Embryonic facial prominence (tissue), 1 donor: ENCODE measurements around the gene RBFOX2.

Source experiments
- DNase-seq: peaks from one replicate; pipeline ENCODE4 v3.0.0-alpha.2; 2016; ENCODE audit errors: extremely low spot score

RBFOX2 gene

DNA sequence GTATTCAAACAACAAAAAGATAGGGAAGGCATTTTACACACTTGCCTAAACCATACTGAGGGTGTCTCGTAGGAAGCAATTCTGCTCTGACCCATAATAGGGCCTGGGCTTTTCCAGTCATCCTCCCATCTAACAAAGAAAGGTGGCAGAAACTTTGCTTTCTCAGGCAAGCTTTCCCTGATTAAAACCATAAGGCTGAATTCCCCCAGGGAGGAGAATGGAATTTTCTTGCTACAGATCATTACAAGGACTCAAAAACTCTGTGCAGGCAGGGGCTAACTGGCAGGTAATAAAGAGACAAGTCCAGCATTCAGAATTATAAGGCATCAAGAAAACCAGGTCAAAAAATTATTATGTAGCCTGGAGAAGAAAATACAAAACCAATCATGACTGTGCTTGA, 90.4 kb downstream of the RBFOX2 start:
- DNase-seq, result no peak

GRCh38 chr22:35930933-35931332, 97.7 kb downstream of the RBFOX2 start:
- no peak for DNase-seq

DNA sequence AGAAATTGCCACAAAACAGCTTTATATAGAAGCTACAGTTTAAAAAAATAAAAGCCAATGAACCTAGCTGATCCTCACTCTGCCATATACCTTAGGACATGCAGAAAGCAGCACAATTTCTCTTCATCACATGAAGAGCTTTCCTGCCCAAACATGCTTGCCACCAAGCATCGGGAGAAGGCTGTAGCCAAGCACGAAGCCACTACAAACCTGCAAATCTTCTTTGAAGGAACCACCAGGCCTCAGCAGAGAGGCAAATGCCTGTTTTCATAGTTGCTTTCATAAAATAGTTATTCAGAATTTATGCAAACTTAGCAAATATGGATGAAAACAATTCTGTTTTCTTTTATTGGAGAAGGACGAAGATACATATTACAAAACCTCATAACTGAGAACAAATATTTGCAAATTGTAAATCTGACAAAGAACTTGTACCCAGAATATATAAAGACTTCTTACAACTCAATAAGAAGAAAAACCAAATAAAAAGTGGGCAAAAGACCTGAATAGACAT, 100.3 kb downstream of the RBFOX2 start:
- no peak for DNase-seq

DNA sequence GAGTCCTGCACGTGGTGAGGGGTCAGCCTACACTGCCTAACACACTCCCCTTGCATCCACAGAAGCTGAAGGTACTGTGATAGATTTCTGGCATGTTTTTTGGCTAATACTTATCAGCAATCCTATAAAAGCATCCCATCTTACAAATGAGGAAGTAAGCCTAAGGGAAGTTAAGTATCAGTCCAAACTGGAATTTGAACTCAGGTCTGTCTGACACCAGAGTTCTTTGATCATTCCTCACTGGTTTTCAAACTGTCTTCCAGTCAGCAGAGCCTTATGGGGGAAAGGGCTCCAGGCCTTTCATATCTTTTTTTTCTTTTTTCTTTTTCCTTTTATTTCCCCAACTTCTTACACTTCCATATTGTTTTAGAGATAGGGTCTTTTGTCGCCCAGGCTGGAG, 105.6 kb downstream of the RBFOX2 start:
- DNase-seq, result no peak

DNA sequence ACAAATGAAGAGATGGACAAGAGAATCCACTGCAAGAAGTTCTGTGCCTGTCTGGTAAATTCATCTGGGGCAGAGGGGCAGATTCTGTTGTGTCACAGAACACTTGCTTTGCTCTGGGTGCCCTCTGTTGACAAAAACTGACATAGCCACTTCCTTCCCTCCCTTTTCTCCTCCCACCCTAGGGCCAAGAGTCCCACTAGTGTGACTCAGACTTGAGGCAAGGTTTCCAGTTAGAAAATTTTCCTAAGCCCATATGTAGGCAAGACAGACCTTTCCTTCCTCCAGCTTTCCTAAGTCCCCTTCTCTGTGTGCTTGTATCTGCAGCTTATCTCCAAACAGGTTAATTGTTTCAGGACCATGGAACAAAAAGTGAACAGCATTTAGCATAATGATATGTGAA, 106.8 kb downstream of the RBFOX2 start:
- DNase-seq, result no peak

- no peak for DNase-seq
Measured at GRCh38 chr22:35921044-35921443, 107.6 kb downstream of the RBFOX2 start.

DNA sequence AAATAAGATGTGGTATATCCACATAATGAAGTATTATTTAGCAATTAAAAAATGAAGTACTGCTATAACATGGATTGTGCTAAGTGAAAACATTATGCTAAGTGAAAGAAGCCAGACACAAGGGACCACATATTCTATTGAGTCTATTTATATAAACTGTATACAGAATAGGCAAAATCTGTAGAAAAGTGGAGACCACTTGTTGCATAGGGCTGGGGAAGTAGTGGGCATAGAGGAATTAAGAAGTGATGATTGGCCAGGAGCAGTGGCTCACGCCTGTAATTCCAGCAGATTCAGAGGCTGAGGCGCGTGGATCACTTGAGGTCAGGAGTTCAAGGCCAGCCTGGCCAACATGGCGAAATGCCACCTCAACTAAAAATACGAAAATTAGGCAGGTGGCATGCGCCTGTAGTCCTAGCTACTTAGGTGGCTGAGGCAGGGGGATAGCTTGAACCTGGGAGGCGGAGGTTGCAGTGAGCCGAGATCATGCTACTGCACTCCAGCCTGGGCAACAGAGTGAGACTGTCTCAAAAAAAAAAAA, 109.6 kb downstream of the RBFOX2 start:
- DNase-seq, result no peak

DNA sequence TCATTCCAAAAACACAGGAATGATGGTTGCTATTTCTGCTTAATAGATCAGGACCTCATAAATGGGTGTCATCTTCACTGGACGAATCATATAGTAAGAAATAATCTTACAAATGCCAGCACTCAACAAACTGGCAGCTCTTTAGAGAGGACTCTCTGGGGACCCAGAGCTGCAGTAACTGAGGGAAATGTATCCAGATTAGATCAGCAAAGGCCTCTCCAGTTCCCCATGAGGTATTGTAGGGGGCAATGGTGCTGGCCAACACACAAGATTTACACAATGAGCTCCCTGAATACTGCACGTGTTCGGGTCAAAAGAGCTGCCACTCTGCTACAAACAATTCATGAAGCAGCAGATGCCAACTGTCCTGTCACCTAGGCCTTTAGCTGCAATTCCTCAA, 110.2 kb downstream of the RBFOX2 start:
- DNase-seq, result no peak

DNA sequence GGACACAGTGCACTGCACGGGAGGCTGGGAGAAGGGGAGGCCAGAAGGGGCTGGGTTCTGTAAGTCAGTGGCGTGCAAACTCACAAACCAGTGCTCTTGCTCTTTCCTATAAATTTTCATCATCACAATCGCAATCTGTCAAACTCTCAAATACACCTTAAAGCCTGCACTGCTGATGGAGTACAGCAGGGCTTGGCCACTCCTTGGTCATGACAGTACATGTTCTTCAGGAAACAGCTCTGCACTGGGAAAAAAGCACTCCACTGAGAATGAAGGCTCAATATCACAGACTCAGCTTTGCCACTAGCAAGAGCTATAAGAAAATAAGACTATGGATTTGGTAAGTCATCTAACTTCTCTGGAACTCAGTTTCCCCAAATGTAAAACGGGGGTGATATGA, 111.0 kb downstream of the RBFOX2 start:
- no peak for DNase-seq

DNA sequence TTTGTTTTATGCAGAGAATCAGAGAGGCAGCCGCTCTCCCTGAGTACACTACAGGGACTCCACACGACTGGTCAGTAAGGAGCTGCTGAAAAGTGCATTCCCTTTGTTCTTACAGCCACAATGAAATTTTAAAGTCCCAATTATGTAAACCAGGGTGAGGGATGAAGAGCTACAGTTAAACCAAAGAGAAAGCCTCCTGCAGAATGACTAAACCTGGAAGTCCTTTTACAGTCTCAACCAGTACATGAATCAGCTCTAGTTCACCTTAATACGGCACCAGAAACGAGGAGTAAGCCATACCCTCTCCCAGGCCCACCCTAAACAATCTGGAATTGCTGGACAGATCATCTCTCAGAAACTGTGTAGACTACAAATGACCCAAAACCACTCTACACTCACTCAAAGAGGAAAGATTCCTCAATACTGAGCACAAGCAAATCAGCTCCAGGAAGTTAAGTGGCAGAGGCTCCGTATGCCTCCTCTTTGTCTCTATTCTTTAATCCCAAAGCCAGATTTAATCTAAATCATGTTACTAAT, 113.1 kb downstream of the RBFOX2 start:
- no peak for DNase-seq

DNA sequence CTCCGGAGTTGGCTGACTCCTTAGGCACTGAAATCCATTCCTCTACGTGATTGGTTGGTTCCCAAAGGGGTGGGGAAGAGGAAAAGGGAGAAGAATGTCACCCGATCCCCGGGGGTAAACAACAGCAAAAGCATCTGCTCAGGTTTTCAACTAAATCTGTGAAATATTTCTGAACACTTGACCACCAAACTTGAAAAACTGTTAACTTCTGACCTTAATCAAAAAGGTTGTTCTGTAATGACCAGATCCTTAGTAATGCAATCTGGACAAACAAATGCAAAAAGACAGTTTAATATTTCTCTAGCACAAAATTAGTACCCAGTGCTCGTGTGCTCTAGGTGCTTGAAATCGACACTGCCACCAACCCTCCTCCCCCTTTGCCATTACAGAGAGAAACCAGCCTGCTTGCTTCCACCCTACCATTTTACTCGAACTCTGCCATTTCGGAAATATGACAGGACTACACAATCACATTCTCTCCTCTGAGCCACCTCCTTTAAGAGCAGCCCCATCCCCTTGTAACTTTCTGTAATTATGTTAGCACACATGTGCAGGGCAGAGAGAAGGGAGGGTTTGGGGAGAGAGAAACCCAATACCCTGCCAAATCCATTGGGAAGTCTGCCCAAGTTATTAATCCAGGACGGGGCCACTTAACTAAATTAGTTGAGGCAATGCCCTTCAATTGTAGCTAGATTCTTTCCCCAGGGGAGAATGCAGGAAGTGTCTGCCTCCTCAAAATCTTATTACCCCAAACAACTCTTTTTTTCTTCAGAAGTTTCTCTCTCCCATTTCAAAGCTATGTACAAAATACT, 113.8 kb downstream of the RBFOX2 start:
- DNase-seq, result peak; percentile 88

DNA sequence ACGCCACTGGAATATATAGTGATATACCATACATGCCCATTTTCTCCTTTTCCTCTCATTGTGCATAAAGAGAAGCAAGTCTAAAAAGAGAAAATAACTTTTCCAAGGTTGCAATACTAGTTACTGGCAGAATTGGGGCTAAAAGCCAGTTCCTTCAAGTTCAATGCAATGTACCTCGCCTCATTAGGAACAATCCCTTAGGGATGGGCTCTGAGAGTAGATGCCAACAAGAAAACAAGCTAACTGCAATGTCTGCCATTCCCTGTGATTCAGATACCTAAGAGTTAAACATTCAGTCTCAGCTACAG, 114.3 kb downstream of the RBFOX2 start:
- DNase-seq, result no peak

DNA sequence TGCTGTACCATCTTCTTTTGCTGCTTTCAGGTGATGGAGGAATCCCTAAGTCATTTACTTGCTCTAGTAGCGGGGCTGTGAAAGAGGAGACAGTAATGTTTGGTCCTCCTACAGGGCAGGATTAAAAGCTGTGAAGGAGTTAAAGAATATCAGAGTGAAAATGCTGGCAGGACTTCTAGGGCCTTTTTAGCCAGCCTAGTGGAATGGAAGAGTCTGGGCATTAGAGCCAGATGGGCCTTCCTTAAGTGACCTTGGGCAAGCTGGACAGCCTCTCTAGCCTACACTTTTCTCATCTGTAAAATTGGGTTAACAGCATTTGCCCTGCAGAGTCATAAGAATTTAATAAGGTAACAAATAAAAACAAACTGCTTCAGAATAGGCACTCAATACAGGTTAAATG, 114.7 kb downstream of the RBFOX2 start:
- DNase-seq, result no peak

DNA sequence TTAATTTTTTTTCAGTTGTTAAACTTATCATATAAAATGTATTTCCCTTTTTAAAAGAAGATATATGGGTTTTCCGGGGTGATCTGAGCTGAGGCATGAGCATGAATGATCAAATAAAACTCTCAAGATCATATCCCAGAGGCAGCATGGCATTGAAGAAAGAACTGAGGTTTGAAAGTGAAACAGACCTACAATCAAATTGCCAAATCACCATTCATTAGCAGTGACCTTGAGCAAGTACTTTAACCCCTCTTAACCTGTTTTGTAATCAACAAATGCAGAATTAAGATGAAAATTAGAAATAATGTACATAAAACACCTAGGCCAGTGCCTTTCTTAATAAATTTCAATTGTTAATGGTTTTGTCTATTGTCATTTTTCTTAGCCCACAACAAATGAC, 116.0 kb downstream of the RBFOX2 start:
- DNase-seq, result no peak

- no peak for DNase-seq
Measured at GRCh38 chr22:35911877-35912276, 116.7 kb downstream of the RBFOX2 start.

DNA sequence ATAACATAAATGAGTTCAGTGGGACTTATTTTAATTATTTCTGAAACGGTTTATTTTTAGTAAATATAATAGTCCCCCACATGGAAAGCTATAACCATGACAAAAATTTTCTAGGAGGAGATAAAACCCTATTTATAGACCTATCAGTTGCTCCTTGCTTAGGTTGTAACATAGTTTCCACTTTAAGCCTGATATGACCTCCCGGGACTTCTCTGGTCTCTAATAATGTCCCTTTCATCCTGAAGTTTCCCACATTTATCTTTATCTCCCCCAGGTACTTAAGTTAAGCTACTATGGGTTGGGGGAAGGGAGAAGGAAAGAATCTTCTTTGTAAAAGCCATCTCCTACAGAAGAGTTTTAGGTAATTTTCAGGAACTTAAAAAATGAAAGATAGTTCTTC, 117.7 kb downstream of the RBFOX2 start:
- no peak for DNase-seq

DNA sequence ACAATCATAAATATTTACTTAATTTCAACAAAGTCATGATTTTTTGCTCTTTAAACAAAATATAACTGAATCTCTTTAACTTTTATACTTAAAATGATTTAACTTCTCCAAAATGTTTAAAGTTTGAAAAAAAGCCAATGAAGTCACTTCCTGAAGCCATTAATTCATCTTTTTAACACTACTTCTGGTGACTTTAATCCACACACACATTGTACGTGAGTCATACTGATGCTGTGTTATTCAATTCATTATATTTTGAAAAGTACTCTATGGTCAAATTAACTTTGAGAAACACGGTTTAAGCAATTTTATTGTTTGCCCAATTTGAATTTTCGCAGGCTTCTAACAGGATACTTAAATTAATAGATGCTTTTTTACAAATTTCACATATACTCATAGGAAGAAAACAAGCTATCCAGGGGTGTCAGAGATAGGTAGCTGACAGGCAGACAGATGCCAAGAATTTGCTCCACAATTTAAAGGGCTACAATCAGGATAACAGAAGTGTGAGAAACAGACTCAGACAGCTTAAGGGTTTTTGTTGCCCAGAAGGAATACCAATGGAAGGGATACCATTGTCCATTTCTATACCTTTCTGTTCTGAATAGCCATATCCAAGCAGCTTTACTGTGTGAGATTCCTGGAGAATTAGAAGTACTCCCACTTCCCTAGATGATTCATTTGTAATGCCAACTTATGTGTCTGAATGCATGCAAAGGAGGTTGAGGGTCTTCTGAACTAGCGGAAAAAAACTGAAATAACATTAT, 118.4 kb downstream of the RBFOX2 start:
- DNase-seq, result no peak

DNA sequence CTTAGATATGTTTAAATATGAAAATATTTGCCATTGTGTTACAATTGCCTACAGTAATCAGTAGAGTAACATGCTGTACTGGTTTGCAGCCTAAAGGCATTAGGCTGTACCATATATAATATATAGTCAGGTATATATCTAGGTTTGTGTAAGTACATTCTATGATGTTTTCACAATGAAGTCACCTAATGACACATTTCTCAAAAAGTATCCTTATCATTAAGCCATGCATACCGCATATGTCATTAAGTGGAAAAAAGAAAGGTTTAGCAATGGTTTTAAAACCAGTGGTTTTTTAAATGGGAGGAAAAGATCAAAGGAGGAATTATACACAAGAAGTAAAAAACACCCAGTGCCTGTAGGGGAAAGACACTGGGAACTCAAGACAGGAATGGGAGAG, 122.7 kb downstream of the RBFOX2 start:
- no peak for DNase-seq

- no peak for DNase-seq
Measured at GRCh38 chr22:35904752-35905151, 123.9 kb downstream of the RBFOX2 start.

DNA sequence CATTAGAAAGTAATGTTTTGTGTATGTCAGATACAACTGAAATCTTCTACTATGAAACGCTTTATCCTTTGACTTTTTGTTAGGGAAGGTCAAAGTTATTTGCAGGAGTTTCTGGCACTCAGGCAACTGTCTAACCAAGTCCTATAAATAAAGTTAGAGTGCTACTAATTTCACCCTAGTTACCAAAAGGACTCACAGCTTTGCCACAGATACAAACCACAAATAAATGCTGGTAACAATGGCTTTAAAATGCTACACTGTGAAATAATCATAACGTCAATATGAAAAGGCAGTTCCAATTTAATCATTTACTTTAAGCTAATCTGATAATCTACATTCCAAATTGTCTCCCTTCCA, 124.3 kb downstream of the RBFOX2 start:
- no peak for DNase-seq

GRCh38 chr22:35903571-35904335, 124.9 kb downstream of the RBFOX2 start:
- no peak for DNase-seq
